GM04504 (cell line): ENCODE results near the gene DCLRE1C.
A peak's percentile ranks its signal among the peaks of the same experiment; 100 is the strongest.
"Not testable (repeated sequence)": the region's sequence is repeated elsewhere in the genome, so short reads cannot be mapped to it uniquely, and the experiment has no call there.

Experiments used
- DNase-seq: peaks from one replicate; pipeline ENCODE4 v3.0.0-alpha.2; 2012; ENCODE audit warnings: low read depth

The DCLRE1C gene

DNA sequence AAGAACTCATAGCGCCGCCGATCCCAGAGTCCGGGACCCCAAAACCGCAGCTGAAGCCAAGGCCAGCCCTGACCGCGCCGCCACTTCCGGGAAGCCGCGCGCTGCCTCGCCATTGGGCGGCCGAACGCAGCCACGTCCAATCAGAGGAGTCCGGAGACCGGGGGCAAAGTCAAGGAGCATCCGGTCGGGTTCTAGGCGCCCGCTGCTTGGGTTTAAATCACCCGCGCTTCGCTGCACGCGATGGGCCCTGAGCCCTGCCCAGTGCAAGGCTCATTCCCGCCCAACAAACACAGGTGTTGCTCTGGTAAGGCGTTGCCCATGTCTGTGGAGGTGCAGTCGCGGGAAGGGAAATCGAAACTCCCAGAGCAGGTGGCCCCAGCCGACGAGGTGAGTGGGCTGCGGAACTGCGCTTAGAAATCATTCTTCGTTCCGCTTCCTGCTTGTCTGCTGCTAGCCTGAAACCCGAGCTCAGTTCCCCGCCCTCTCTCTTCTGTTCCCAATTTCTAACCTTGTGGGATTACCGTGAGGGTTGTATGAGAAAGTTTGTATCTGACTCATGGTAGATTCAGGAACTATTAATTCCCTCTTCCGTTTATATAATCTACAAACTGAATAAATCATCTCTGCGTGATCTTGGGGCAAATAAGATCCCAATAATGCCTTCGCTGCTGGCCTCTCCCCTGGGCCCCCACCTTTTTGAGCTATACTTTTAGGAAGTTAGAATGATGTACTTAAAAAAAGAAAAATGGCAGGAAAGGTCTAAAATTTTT is at the start of gene DCLRE1C:
DCLRE1C (minus strand) TSS at position 96 of the 770 bp plus-strand sequence; CDS start at position 10, 86 bp downstream.
- peak; percentile 70 for DNase-seq

DNA sequence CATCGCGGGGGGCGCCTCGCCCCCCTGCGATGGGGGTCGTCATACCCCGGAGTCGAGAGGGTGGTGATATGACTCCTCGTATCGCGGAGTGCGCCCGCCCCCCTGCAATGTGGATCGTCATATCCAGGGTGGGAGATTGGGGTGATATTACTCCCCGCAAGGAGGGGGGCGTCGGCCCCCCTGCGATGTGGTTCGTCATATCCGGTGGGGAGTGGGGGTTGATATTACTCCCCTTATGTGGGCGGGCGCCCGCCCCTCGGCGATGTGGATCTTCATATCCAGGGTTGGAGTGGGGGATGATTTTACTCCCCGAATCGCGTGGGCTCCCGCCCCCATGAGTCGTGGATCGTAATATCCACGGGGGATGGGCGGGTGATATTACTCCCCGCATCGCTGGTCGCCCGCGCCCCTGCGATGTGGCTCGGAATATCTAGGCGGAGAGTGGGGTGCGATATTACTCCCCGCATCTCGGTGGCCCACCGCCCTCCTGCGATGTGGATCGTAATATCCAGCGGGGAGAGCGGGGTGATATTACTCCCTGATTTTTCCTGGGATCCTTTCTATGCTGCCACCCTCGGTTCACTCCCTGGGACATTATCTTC is 42.2 kb upstream of the DCLRE1C start:
- DNase-seq = no peak

DNA sequence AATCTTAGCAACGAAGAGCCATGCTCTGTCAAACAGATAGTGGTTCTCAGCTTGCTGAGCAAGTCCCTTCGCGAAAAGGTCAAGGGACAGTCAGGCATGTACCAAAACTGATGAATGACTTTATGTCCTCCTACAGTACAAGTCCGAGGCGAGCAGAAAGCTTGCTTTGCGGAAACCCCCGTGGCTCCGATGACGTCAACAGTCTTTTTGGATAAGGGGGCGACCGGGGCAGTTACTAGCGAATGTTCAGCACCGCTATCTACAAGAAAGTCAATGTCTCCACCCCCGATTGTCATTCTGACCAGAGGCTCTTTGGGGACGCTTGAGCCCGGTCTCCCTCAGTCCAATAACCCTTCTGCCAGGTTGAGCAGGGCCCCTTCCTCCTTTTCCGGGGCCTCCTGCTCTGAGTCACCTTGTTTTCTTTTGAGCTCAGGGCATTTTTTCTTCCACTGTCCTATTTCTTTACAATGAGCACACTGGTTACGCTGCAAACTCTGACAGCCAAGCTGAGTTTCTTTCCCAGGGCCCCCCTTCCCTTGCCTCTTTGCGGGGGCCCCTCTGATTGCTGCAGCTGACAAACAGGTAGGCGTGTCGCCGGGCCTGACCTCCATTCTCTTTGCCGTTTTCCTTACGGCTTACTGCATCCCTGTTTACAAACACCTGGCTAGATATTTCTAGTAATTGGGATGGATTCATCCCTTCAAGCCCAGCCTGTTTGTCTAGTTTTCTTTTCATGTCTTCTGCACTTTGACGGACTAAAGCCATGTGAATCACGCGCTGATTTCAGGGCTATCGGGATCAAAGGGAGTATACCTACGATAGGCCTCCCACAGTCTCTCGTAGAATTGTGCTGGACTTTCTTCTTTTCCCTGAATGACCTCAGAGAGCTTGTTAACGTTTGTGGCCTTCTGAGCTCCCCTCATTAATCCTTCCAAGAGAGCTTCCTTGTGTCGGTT is 39.9 kb upstream of the DCLRE1C start:
- DNase-seq = not testable (repeated sequence)

GRCh38 chr10:14992336-14992735 is 38.4 kb upstream of the DCLRE1C start:
- DNase-seq = not testable (repeated sequence)

DNA sequence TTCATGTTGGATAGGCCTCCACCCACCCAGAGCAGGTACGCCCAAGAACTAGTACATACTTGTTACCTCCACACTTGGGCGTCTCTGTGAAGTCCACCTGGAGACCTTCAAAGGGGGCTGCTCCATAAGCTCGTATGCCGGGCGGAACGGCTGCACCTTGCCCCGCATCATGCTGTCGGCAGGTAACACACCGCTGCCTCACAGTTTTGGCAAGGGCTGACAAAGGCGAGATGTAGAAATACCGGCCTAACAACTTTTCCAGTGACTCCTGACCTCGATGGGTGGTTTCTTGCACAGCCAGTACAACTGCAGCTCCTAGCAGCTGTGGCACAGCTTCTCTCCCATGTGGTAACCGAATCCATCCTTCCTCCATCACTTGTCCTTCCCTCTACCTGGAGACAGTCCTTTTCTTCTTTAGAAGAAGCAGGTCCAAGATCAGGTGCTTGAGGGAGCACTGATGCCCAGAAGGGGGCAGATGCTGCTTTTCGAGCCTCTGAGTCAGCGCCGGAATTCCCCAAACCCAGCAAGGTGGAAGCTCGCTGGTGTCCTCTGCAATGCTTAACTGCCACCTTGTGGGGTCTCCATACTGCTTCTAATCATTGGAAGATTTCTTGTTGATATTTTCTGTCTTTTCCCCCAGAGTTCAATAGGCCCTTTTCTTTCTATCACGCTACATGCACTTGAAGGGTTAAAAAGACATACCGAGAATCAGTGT is 37.3 kb upstream of the DCLRE1C start:
- DNase-seq = not testable (repeated sequence)

- not testable (repeated sequence) for DNase-seq
These were observed 35.7 kb upstream of the DCLRE1C start for GRCh38 chr10:14989552-14989951.

DNA sequence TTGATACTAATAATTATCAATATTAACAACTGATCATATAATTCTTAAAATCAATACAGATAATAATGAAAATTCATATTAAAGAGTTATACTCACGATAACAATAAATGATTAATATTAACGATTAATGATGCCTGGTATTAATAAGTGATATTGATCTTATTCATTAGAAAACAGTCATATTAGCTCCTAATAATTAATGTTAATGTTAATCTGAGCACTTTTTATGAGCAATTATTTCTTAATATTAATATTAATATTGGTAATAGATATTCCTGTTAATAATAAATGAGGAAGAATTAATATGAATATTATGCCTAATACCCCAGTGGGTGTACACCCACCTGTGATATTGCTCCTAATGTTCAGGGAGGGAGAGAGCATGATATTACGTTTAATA is 28.8 kb upstream of the DCLRE1C start:
- DNase-seq = no peak

- DNase-seq = no peak
These were observed 21.9 kb upstream of the DCLRE1C start for GRCh38 chr10:14975672-14976273.

GRCh38 chr10:14974153-14974998 is 20.5 kb upstream of the DCLRE1C start:
- DNase-seq = not testable (repeated sequence)

- DNase-seq = no peak
These were observed 18.1 kb upstream of the DCLRE1C start for GRCh38 chr10:14971867-14972448.

DNA sequence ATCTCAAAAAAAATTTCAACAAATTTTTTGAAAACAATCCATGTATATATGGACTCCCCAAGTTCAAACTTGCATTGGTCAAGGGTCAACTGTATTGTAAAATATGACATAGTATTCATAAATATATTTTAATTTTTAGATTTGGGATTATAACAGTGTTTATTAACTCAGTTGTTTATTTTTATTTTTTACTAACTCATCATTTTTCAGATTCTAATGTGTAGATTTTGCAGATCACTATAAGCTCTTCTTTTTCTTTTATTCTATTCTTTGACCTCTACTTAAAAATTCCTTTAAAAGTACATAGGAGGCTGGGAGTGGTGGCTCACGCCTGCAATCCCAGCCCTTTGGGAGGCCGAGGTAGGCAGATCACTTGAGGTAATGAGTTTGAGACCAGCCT is 14.0 kb upstream of the DCLRE1C start:
- no peak for DNase-seq

DNA sequence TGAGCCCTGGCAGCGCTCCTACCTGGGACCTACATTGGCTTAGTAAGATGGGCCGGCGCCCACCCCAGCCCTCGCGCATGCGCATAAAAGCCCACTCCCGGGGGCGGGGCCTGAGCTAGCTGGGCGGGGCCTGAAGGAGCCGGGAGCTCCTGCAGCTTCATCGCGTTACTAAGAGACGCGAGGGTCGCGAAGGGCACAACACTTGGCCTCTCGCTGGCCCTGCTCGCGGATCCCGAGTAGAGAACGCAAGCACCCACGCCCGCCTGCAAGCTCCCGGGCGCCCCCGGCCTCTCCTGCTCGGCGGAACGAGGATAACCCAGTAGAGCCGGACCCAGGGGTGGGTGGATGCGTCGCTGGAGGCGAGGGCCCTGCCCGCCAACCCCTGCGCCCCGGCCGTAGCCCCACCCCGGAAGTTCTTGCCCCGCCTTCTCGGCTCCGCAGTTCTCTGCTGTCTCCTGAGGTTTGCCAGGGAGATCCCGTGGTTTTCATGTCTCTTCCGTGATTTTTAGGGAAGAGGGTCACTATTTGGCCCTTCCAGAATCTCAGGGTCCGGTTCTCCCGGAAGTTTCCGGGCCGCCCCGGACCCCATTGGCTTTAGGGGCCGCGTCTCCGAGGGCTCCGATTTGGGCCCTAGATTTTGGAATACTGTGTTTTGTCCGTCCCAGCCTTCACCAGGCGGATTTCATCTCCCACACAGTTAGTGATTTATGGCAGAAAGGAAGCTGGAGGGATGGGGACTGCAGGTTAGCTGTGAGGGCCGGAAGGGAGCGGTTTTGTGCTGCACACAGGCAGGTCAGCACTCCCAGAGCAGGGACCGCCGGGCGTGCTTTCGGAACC is 5.5 kb upstream of the DCLRE1C start, which contains the start of gene MEIG1:
MEIG1 (plus strand) TSS at position 168 of the 837 bp plus-strand sequence. CDS start 7,081 bp downstream, outside the sequence.
- DNase-seq = peak; percentile 86

DNA sequence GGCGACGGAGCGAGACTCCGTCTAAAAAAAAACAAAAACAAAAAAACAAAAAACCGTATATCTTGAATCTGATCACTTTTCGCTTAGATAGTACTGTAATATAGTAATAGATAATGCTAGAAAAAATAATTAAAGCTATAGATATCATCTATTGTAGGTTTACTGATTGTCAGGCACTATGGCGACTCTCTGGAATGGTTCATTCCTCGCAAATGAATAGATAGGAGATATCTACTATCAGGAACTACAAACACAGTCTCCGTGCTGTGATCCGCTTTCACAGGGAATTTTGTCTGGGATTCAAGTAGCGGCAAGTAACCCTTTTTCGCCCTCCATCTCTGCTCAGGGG is 5.0 kb upstream of the DCLRE1C start:
- DNase-seq = no peak

GRCh38 chr10:14954934-14955333 is 1.0 kb upstream of the DCLRE1C start:
- DNase-seq = no peak

GRCh38 chr10:14953424-14954000 is 384 bp downstream of the DCLRE1C start:
- DNase-seq = peak; percentile 20

- DNase-seq = no peak
These were observed 959 bp downstream of the DCLRE1C start for GRCh38 chr10:14952851-14953423.

DNA sequence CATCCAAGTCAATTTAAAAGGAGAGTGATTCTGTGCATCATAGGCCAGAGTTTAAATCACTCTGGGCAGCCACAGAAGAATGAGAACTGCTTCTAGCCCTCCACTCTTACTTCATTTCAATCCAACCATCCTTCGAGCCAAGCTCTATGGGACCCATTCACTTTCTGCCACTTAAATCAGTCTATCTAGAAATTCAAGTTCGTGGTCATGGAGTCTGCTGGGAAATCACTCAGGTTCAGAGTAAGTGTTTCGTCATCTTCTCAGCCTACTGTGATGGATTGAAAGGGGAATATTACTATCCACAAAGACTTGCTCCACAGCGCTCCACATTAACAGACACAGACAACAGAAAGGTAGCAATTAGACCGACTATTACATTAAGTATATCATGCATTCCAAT is 4.6 kb downstream of the DCLRE1C start:
- no peak for DNase-seq

DNA sequence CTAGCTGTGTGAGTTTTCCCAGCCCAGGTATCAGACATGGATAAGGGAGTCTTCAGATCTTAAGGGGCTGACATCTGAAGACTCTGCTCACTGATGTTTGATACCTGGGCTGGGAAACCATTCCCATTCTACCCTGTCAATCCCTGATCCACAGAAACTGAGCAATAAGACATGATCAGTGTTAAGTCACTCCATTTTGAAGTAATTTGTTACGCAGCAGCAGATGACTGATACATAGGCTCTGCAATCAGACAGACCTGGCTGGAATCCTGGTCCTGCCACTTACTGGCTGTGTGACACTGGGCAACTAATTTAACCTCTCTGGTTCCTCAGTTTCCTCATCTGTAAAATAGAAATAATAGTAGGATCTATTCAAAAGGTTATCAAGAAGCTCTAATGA is 6.6 kb downstream of the DCLRE1C start:
- DNase-seq = no peak
